Vagina (tissue), 2 donors: ENCODE data around the gene PEG3. TPM values are rescaled to one million over a fixed set of nuclear protein-coding genes. Genes with fewer than 3 reads are reported as not detected.

ENCODE experiments used
- DNase-seq, 2 donors: peaks; one replicate each; pipeline ENCODE4 v3.0.0-alpha.2; 2017; ENCODE audit errors: extremely low spot score in 2 of 2
- H3K27ac ChIP-seq: fragments of 200-600 bp; sonication (generic); one replicate; pipeline ENCODE4 v1.5.1; 2019
- H3K27me3 ChIP-seq: fragments of 200-600 bp; sonication (generic); one replicate; pipeline ENCODE4 v1.5.1; 2019
- H3K36me3 ChIP-seq, 2 donors: fragments of 200-600 bp; sonication (generic); one replicate each; pipeline ENCODE4 v1.5.1; 2017 to 2019
- H3K4me1 ChIP-seq: fragments of 200-600 bp; sonication (generic); one replicate; pipeline ENCODE4 v1.5.1; 2019
- H3K4me3 ChIP-seq, 2 donors: fragments of 200-600 bp; sonication (generic); 1 replicate in 1 of 2; 2 replicates in 1 of 2; pipeline ENCODE4 v1.5.1; 2016 to 2019
- H3K9me3 ChIP-seq: fragments of 200-600 bp; sonication (generic); one replicate; pipeline ENCODE4 v1.5.1; 2019
- CTCF ChIP-seq, 3 experiments: fragments of 450-650 bp in 2 of 3; fragments of 200-600 bp in 1 of 3; sonication (generic) in 1 of 3; IDR thresholded peaks; one replicate each; pipeline ENCODE4 v1.5.1; 2017 to 2019; ENCODE audit warnings: antibody characterized with exemption in 3 of 3, mild to moderate bottlenecking in 2 of 3, moderate library complexity in 2 of 3
- POLR2A ChIP-seq, 2 donors: fragments of 450-650 bp; IDR thresholded peaks; one replicate each; pipeline ENCODE4 v1.6.1; 2017; ENCODE audit warnings: antibody characterized with exemption in 2 of 2, mild to moderate bottlenecking in 2 of 2, moderate library complexity in 2 of 2
- POLR2AphosphoS5 ChIP-seq, 2 donors: sonication (generic); formaldehyde crosslinking; IDR thresholded peaks; one replicate each; pipeline ENCODE4 v1.9.0; 2017; ENCODE audit warnings: antibody characterized with exemption in 2 of 2, mild to moderate bottlenecking in 2 of 2, low read depth in 1 of 2; ENCODE audit not compliant: insufficient read depth in 1 of 2
- intact Hi-C: fragments of 100-400 bp; cut with DNase I; formaldehyde crosslinking; loops from one replicate; pipeline ENCODE4 v1.15.1; 2023
- total RNA-seq: library from RNA; depleted of rRNA; stranded (reverse); fragments of >200 nt; gene quantifications from one replicate; pipeline ENCODE4 v1.2.3, GENCODE V29; 2016

The PEG3 gene
- total RNA-seq, 1 donor from 2014 or later = 15.2 TPM

DNA sequence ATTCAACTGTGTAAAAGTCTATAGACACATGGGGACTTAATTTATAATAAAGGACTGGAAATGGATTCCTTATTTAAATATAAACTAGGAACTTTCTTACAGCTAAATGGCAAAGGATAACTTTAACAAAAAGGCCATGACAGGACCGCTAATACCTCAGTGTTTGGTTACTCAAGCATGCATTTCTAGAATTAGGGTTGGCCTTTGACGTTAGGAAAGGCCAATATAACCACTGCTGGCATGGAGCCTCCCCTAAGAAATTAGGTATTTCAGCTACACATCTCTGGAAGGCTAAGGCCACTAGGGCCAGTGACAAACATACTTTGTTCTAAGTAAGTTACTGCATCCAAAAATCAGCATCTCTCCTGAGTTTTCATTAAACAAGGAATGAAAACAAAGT lies 9.3 kb downstream of the PEG3 start:
- H3K36me3 ChIP-seq = no peaks in the 10 kb centered on the region
- no peaks in the 10 kb centered on the region for H3K9me3 ChIP-seq
- H3K27ac ChIP-seq = no peak overlapping the region
- no peaks in the 10 kb centered on the region for H3K27me3 ChIP-seq
- TF ChIP-seq POLR2AphosphoS5 (IDR thresholded peaks at IDR 0.05; ENCODE audit: insufficient read depth in 1 of 2, low read depth in 1 of 2) (no peak), POLR2A (IDR thresholded peaks at IDR 0.05) (no peak), CTCF (IDR thresholded peaks at IDR 0.05) (no peak)
- H3K4me3 ChIP-seq = no peak overlapping the region
- intact Hi-C loops = no loop called here
- peaks cover 12% of the 10 kb centered on the region for H3K4me1 ChIP-seq
- no peak for DNase-seq

GRCh38 chr19:56829596-56829995 lies 10.9 kb downstream of the PEG3 start:
- TF ChIP-seq POLR2AphosphoS5 (IDR thresholded peaks at IDR 0.05; ENCODE audit: insufficient read depth in 1 of 2, low read depth in 1 of 2) = no peak
- TF ChIP-seq POLR2A (IDR thresholded peaks at IDR 0.05) = no peak
- no peak for TF ChIP-seq CTCF (IDR thresholded peaks at IDR 0.05)
- no peak for DNase-seq
- Histone ChIP-seq H3K36me3 (no peaks in the 10 kb centered on the region), H3K4me3 (no peak overlapping the region), H3K9me3 (no peaks in the 10 kb centered on the region), H3K4me1 (peaks cover 12% of the 10 kb centered on the region), H3K27me3 (no peaks in the 10 kb centered on the region), H3K27ac (no peak overlapping the region)
- intact Hi-C loops = no loop called here

DNA sequence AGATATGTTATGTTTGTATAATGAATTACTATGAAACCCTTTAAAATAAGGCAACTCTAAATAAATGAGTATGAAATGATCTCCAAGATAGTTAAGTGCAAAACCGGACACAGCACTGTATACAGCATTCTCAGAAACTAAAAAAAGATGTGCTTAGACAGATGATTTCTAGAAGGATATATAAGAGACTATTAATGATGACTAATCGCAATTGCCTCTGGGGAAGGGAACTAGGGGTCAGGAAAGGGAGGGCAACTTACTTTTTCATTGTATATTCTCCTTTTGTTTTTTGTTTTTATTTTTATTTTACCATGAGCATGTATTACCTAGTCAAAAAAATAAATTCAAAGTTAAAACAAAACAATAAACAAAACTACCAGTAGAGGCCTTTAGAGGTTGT lies 12.8 kb downstream of the PEG3 start:
- no peaks in the 10 kb centered on the region for H3K9me3 ChIP-seq
- DNase-seq = no peak
- intact Hi-C loops = no loop called here
- H3K27me3 ChIP-seq = no peaks in the 10 kb centered on the region
- no peak overlapping the region for H3K4me3 ChIP-seq
- H3K36me3 ChIP-seq = no peaks in the 10 kb centered on the region
- H3K27ac ChIP-seq = no peak overlapping the region
- no peak for TF ChIP-seq CTCF (IDR thresholded peaks at IDR 0.05)
- TF ChIP-seq POLR2A (IDR thresholded peaks at IDR 0.05) = no peak
- TF ChIP-seq POLR2AphosphoS5 (IDR thresholded peaks at IDR 0.05; ENCODE audit: insufficient read depth in 1 of 2, low read depth in 1 of 2) = no peak
- H3K4me1 ChIP-seq = peaks cover 12% of the 10 kb centered on the region

DNA sequence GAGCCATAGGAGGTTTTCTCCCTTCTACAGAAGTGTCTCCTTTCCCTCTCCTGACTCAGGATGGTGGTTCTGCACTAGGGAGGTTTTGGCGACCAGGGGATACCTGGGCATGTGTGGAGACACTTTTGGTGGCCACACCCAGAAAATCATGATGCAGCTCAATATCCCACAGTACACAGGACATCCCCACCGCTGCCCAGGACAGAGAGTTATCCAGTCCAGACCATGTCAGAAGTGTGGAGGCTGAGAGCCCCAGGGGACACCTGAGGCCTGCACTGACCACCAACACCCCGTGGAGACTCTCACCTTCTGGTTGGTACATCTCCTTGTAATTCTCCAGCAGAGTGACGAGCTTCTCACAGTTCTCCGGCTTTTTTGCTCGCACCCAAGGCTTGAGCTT lies 16.6 kb downstream of the PEG3 start:
- intact Hi-C loops = no loop called here
- H3K4me1 ChIP-seq = no peaks in the 10 kb centered on the region
- TF ChIP-seq CTCF (IDR thresholded peaks at IDR 0.05) (no peak), POLR2A (IDR thresholded peaks at IDR 0.05) (no peak), POLR2AphosphoS5 (IDR thresholded peaks at IDR 0.05; ENCODE audit: insufficient read depth in 1 of 2, low read depth in 1 of 2) (no peak)
- H3K9me3 ChIP-seq = no peaks in the 10 kb centered on the region
- H3K27me3 ChIP-seq = no peaks in the 10 kb centered on the region
- H3K4me3 ChIP-seq = no peak overlapping the region
- H3K36me3 ChIP-seq = peaks cover 0 to 9% of the 10 kb centered on the region in 2 donors
- no peak overlapping the region for H3K27ac ChIP-seq
- peak in 1 of 2 donors; percentile 52 for DNase-seq

DNA sequence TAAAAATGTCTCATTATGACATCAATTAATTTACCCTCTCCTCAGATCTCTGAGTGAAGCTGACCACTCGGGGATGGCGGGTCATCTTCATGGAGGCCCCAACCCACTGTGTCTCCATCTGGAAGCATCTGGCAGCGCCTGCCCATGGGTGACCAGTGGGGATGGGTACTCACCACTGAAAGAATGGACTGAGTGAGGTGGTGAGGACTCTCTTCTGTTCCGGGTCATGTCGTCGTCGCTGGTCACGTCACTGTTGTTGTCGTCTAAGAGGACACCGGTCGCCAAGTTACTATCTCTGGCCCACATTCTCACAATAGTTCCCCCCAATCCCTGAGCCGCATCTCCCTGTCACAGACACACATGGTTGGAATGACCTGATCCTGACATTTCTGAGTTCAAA lies 17.1 kb downstream of the PEG3 start:
- Histone ChIP-seq H3K4me3 (no peak overlapping the region), H3K27ac (no peak overlapping the region), H3K27me3 (no peaks in the 10 kb centered on the region), H3K36me3 (peaks cover 0 to 9% of the 10 kb centered on the region in 2 donors), H3K9me3 (no peaks in the 10 kb centered on the region), H3K4me1 (no peaks in the 10 kb centered on the region)
- no peak for TF ChIP-seq POLR2AphosphoS5 (IDR thresholded peaks at IDR 0.05; ENCODE audit: insufficient read depth in 1 of 2, low read depth in 1 of 2)
- no peak for TF ChIP-seq POLR2A (IDR thresholded peaks at IDR 0.05)
- no peak for TF ChIP-seq CTCF (IDR thresholded peaks at IDR 0.05)
- intact Hi-C loops = no loop called here
- no peak for DNase-seq
